ENCODE results near the gene STRAP.

GRCh38 chr12:15873556-15873955 is 8.6 kb upstream of the STRAP start:
- TF ChIP-seq POLR2A (IDR thresholded peaks at IDR 0.05): no peak
- no peak for TF ChIP-seq EP300 (IDR thresholded peaks at IDR 0.05)
